T-helper 17 cell (primary cell): ENCODE results near the gene DOCK4. TPM values are rescaled to one million over a fixed set of nuclear protein-coding genes. Genes with fewer than 3 reads are reported as not detected.

ENCODE experiments used
- ATAC-seq: fragments of 150-1000 bp; cut with Tn5 transposase; 2 replicates; pipeline ENCODE4 v1.10.0; 2021; ENCODE audit warnings: mild to moderate bottlenecking, moderate library complexity
- DNase-seq, 3 donors: peaks; one replicate each; pipeline versions ENCODE4 v3.0.0 to v3.0.0-alpha.2; 2020 to 2021
- H3K9me3 ChIP-seq: one replicate; pipeline ENCODE4 v1.7.0; 2013; ENCODE audit warnings: low read length, mild to moderate bottlenecking; ENCODE audit not compliant: control insufficient read depth, poor library complexity, severe bottlenecking
- H3K27ac Mint-ChIP-seq: one replicate; pipeline ENCODE4 v1.8.0; 2022; ENCODE audit warnings: mild to moderate bottlenecking, moderate library complexity, mixed read lengths
- H3K27me3 Mint-ChIP-seq: one replicate; pipeline ENCODE4 v1.8.0; 2022; ENCODE audit warnings: mixed read lengths
- H3K36me3 Mint-ChIP-seq: one replicate; pipeline ENCODE4 v1.8.0; 2022; ENCODE audit warnings: low read depth, mixed read lengths
- H3K4me1 Mint-ChIP-seq: one replicate; pipeline ENCODE4 v1.8.0; 2022; ENCODE audit warnings: mild to moderate bottlenecking, mixed read lengths
- H3K4me3 Mint-ChIP-seq: one replicate; pipeline ENCODE4 v1.8.0; 2022; ENCODE audit warnings: mild to moderate bottlenecking, moderate library complexity, mixed read lengths
- total RNA-seq, 4 donors: library from RNA in 2 of 4; stranded (reverse) in 2 of 4; gene quantifications; one replicate each; pipeline ENCODE4 v1.2.3 and lab custom pipeline; 2022 to 2026

The DOCK4 gene
- total RNA-seq, 2 donors from 2014 or later = 0.18 to 0.57 TPM

GRCh38 chr7:111980725-111981124, 225.5 kb downstream of the DOCK4 start:
- Mint-ChIP-seq H3K27me3 (peaks cover 5% of the 10 kb centered on the region), H3K4me1 (no peaks in the 10 kb centered on the region), H3K36me3 (no peaks in the 10 kb centered on the region), H3K27ac (no peak overlapping the region), H3K4me3 (no peak overlapping the region)
- H3K9me3 ChIP-seq = no peaks in the 10 kb centered on the region
- DNase-seq (no peak), ATAC-seq (no peak)

GRCh38 chr7:111975346-111975745, 230.9 kb downstream of the DOCK4 start:
- Mint-ChIP-seq H3K27ac (no peak overlapping the region), H3K27me3 (no peaks in the 10 kb centered on the region), H3K4me3 (no peak overlapping the region), H3K36me3 (no peaks in the 10 kb centered on the region), H3K4me1 (no peaks in the 10 kb centered on the region)
- ATAC-seq (no peak), DNase-seq (no peak)
- no peaks in the 10 kb centered on the region for H3K9me3 ChIP-seq

- H3K27ac Mint-ChIP-seq = no peak overlapping the region
- DNase-seq (no peak), ATAC-seq (no peak)
- no peaks in the 10 kb centered on the region for H3K36me3 Mint-ChIP-seq
- H3K9me3 ChIP-seq = no peaks in the 10 kb centered on the region
- peaks cover 11% of the 10 kb centered on the region for H3K27me3 Mint-ChIP-seq
- H3K4me1 Mint-ChIP-seq = no peaks in the 10 kb centered on the region
- no peak overlapping the region for H3K4me3 Mint-ChIP-seq
Observed at GRCh38 chr7:111960984-111961383, 245.2 kb downstream of the DOCK4 start.

GRCh38 chr7:111958896-111959295, 247.3 kb downstream of the DOCK4 start:
- Mint-ChIP-seq H3K4me3 (no peak overlapping the region), H3K36me3 (no peaks in the 10 kb centered on the region)

GRCh38 chr7:111958431-111958830, 247.8 kb downstream of the DOCK4 start:
- DNase-seq = no peak
- H3K4me3 Mint-ChIP-seq = no peak overlapping the region
- no peaks in the 10 kb centered on the region for H3K9me3 ChIP-seq
- ATAC-seq = no peak
- H3K27me3 Mint-ChIP-seq = peaks cover 11% of the 10 kb centered on the region
- H3K4me1 Mint-ChIP-seq = no peaks in the 10 kb centered on the region
- no peaks in the 10 kb centered on the region for H3K36me3 Mint-ChIP-seq
- H3K27ac Mint-ChIP-seq = no peak overlapping the region

More at GRCh38 chr7:111958896-111959295, 247.3 kb downstream of the DOCK4 start:
- H3K9me3 ChIP-seq = no peaks in the 10 kb centered on the region
- no peak for ATAC-seq
- DNase-seq = no peak
- Mint-ChIP-seq H3K27me3 (peaks cover 11% of the 10 kb centered on the region), H3K27ac (no peak overlapping the region), H3K4me1 (no peaks in the 10 kb centered on the region)

- ATAC-seq (no peak), DNase-seq (no peak)
- Mint-ChIP-seq H3K4me1 (no peaks in the 10 kb centered on the region), H3K27ac (no peak overlapping the region), H3K27me3 (peaks cover 11% of the 10 kb centered on the region), H3K4me3 (no peak overlapping the region), H3K36me3 (no peaks in the 10 kb centered on the region)
- no peaks in the 10 kb centered on the region for H3K9me3 ChIP-seq
Observed at GRCh38 chr7:111955616-111956015, 250.6 kb downstream of the DOCK4 start.

GRCh38 chr7:111954474-111955381, 251.5 kb downstream of the DOCK4 start:
- no peaks in the 10 kb centered on the region for H3K4me1 Mint-ChIP-seq
- no peak for DNase-seq
- H3K9me3 ChIP-seq = no peaks in the 10 kb centered on the region
- no peak for ATAC-seq
- peaks cover 11% of the 10 kb centered on the region for H3K27me3 Mint-ChIP-seq
- peak overlapping the region; percentile 45 for H3K27ac Mint-ChIP-seq
- H3K36me3 Mint-ChIP-seq = no peaks in the 10 kb centered on the region
- no peak overlapping the region for H3K4me3 Mint-ChIP-seq

GRCh38 chr7:111954056-111954455, 252.1 kb downstream of the DOCK4 start:
- no peak overlapping the region for H3K4me3 Mint-ChIP-seq
- ATAC-seq (no peak), DNase-seq (no peak)
- H3K36me3 Mint-ChIP-seq = no peaks in the 10 kb centered on the region
- H3K9me3 ChIP-seq = no peaks in the 10 kb centered on the region
- H3K4me1 Mint-ChIP-seq = no peaks in the 10 kb centered on the region
- peaks cover 11% of the 10 kb centered on the region for H3K27me3 Mint-ChIP-seq
- H3K27ac Mint-ChIP-seq = peak overlapping the region; percentile 45

- ATAC-seq (no peak), DNase-seq (no peak)
- H3K4me1 Mint-ChIP-seq = no peaks in the 10 kb centered on the region
- H3K27ac Mint-ChIP-seq = no peak overlapping the region
- H3K27me3 Mint-ChIP-seq = peaks cover 6% of the 10 kb centered on the region
- H3K9me3 ChIP-seq = no peaks in the 10 kb centered on the region
- H3K36me3 Mint-ChIP-seq = no peaks in the 10 kb centered on the region
- H3K4me3 Mint-ChIP-seq = no peak overlapping the region
Observed at GRCh38 chr7:111953611-111954010, 252.6 kb downstream of the DOCK4 start.

- ATAC-seq (no peak), DNase-seq (no peak)
- no peaks in the 10 kb centered on the region for H3K9me3 ChIP-seq
- no peaks in the 10 kb centered on the region for H3K27me3 Mint-ChIP-seq
- H3K4me1 Mint-ChIP-seq = no peaks in the 10 kb centered on the region
- no peak overlapping the region for H3K4me3 Mint-ChIP-seq
- no peaks in the 10 kb centered on the region for H3K36me3 Mint-ChIP-seq
- H3K27ac Mint-ChIP-seq = peak overlapping the region; percentile 14
Observed at GRCh38 chr7:111952783-111953182, 253.4 kb downstream of the DOCK4 start.

- H3K27ac Mint-ChIP-seq = no peak overlapping the region
- H3K36me3 Mint-ChIP-seq = no peaks in the 10 kb centered on the region
- ATAC-seq (no peak), DNase-seq (no peak)
- H3K4me1 Mint-ChIP-seq = no peaks in the 10 kb centered on the region
- H3K9me3 ChIP-seq = no peaks in the 10 kb centered on the region
- H3K4me3 Mint-ChIP-seq = no peak overlapping the region
- H3K27me3 Mint-ChIP-seq = no peaks in the 10 kb centered on the region
Observed at GRCh38 chr7:111951052-111951451, 255.1 kb downstream of the DOCK4 start.

GRCh38 chr7:111942450-111943081, 263.6 kb downstream of the DOCK4 start:
- H3K4me3 Mint-ChIP-seq = no peak overlapping the region
- H3K36me3 Mint-ChIP-seq = no peaks in the 10 kb centered on the region
- no peak overlapping the region for H3K27ac Mint-ChIP-seq
- H3K9me3 ChIP-seq = no peaks in the 10 kb centered on the region
- ATAC-seq (no peak), DNase-seq (no peak)
- peaks cover 5% of the 10 kb centered on the region for H3K27me3 Mint-ChIP-seq
- no peaks in the 10 kb centered on the region for H3K4me1 Mint-ChIP-seq

- Mint-ChIP-seq H3K36me3 (no peaks in the 10 kb centered on the region), H3K27ac (no peak overlapping the region), H3K4me3 (no peak overlapping the region), H3K4me1 (no peaks in the 10 kb centered on the region), H3K27me3 (peaks cover 16% of the 10 kb centered on the region)
- DNase-seq (no peak), ATAC-seq (no peak)
- no peaks in the 10 kb centered on the region for H3K9me3 ChIP-seq
Observed at GRCh38 chr7:111937163-111937562, 269.0 kb downstream of the DOCK4 start.
